ENCODE data around the gene RNF7. TPM values are rescaled to one million over a fixed set of nuclear protein-coding genes. Genes with fewer than 3 reads are reported as not detected.

RNF7 gene
- total and polyA plus RNA-seq, 9 of the 15 experiments (the other 6 are each of a cell fraction or from before 2014, with no cell fraction given), result 38.8 to 133 (median 80.5) TPM

DNA sequence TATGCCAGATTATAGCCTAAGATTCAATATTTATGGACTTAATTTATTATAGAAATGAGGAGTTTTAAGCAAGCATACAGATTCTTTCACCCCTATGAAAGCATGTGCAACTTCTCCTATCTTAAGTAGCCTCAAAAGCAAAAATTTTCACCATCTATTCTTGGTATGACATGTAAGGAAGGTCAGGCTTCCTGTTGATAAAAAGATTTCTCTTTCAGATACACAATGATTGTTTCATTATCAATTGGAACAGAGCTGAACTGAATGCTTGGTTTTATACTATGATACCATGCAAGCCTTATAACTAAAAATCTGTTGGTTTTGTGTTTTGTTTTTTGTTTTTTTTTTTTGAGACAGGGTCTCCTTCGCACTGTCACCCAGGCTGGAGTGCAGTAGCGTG, 29.0 kb downstream of the RNF7 start:
- no peak for DNase-seq (ENCODE audit: extremely low read depth in 1 of 4, low spot score in 3 of 4)
- Histone ChIP-seq H3K4me3 (no peak overlapping the region), H3K27ac (ENCODE audit: extremely low read depth, low read depth, low read length) (no peak overlapping the region), H3K4me2 (ENCODE audit: insufficient read depth, low read length) (no peak overlapping the region), H3K27me3 (ENCODE audit: control insufficient read depth in 2 of 2, insufficient read depth in 2 of 2, low read length in 2 of 2) (no peaks in the 10 kb centered on the region), H4K20me1 (replicated peaks; ENCODE audit: control insufficient read depth, insufficient read depth, low read length) (no peaks in the 10 kb centered on the region), H3K9me3 (replicated peaks; ENCODE audit: control insufficient read depth, insufficient read depth, low read depth, low read length) (no peaks in the 10 kb centered on the region), H3K9me1 (ENCODE audit: control insufficient read depth, insufficient read depth, low read length) (no peaks in the 10 kb centered on the region), H2AFZ (ENCODE audit: low read depth, low read length) (no peak overlapping the region), H3K36me3 (ENCODE audit: control insufficient read depth, insufficient read depth, low read length) (no peaks in the 10 kb centered on the region), H3K4me1 (replicated peaks in 1 of 2; ENCODE audit: control insufficient read depth in 2 of 2, insufficient read depth in 2 of 2, low read length in 2 of 2) (peaks cover 7 to 10% of the 10 kb centered on the region in 2 experiments; a peak in 4 of 5 replicates), H3K9ac (ENCODE audit: insufficient read depth in 1 of 2, low read depth in 2 of 2, low read length in 2 of 2) (no peak overlapping the region), H3K79me2 (ENCODE audit: control insufficient read depth, insufficient read depth, low read length) (no peaks in the 10 kb centered on the region)
- POLR2A ChIA-PET, result no interaction called here
- no TSS peak for BruUV-seq (replicated peaks)
- no peak for ATAC-seq
- in situ Hi-C loops (cut with MboI), result no loop called here
- FAIRE-seq, result no peak
- intact Hi-C loops (cut with micrococcal nuclease), result no loop called here
- CTCF ChIA-PET (ENCODE audit: low intra/inter-chr PET ratio), result no interaction called here
- 50% methylated on average over 1 of the region's 2 CpGs for WGBS (ENCODE audit: insufficient coverage, low coverage, missing lambda C conversion rate)
- TF ChIP-seq, protein P1, sequence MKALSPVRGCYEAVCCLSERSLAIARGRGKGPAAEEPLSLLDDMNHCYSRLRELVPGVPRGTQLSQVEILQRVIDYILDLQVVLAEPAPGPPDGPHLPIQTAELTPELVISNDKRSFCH (CRISPR knock-in tag; IDR thresholded peaks at IDR 0.05), result no peak
- TF ChIP-seq, protein P1 (tag; IDR thresholded peaks at IDR 0.05), result no peak
- TF ChIP-seq NR3C1 (CRISPR knock-in tag; IDR thresholded peaks at IDR 0.05), result no peak
- TF ChIP-seq SRSF3 (IDR thresholded peaks at IDR 0.05; ENCODE audit: insufficient read depth, low read length), result no peak
- TF ChIP-seq TFAM (CRISPR knock-in tag; conservative IDR thresholded peaks at IDR 0.05), result no peak
- no peak for TF ChIP-seq ZC3H8 (IDR thresholded peaks at IDR 0.05)
- TF ChIP-seq POLR2AphosphoS5 (IDR thresholded peaks at IDR 0.05; ENCODE audit: control insufficient read depth, insufficient read depth, low read depth, low read length), result no peak
- no peak for TF ChIP-seq RUNX1 (IDR thresholded peaks at IDR 0.05; ENCODE audit: low read depth)
- TF ChIP-seq, protein P2, sequence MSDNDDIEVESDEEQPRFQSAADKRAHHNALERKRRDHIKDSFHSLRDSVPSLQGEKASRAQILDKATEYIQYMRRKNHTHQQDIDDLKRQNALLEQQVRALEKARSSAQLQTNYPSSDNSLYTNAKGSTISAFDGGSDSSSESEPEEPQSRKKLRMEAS (CRISPR knock-in tag; IDR thresholded peaks at IDR 0.05), result no peak
- TF ChIP-seq, protein P3, sequence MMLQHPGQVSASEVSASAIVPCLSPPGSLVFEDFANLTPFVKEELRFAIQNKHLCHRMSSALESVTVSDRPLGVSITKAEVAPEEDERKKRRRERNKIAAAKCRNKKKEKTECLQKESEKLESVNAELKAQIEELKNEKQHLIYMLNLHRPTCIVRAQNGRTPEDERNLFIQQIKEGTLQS (IDR thresholded peaks at IDR 0.05), result no peak
- TF ChIP-seq, protein P3 (CRISPR knock-in tag; conservative IDR thresholded peaks at IDR 0.05), result no peak
- TF ChIP-seq, protein P4, sequence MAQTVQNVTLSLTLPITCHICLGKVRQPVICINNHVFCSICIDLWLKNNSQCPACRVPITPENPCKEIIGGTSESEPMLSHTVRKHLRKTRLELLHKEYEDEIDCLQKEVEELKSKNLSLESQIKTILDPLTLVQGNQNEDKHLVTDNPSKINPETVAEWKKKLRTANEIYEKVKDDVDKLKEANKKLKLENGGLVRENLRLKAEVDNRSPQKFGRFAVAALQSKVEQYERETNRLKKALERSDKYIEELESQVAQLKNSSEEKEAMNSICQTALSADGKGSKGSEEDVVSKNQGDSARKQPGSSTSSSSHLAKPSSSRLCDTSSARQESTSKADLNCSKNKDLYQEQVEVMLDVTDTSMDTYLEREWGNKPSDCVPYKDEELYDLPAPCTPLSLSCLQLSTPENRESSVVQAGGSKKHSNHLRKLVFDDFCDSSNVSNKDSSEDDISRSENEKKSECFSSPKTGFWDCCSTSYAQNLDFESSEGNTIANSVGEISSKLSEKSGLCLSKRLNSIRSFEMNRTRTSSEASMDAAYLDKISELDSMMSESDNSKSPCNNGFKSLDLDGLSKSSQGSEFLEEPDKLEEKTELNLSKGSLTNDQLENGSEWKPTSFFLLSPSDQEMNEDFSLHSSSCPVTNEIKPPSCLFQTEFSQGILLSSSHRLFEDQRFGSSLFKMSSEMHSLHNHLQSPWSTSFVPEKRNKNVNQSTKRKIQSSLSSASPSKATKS (CRISPR knock-in tag; IDR thresholded peaks at IDR 0.05), result no peak
- TF ChIP-seq ZNF589 (CRISPR knock-in tag; IDR thresholded peaks at IDR 0.05; ENCODE audit: low read depth), result no peak
- TF ChIP-seq MED1 (CRISPR knock-in tag; IDR thresholded peaks at IDR 0.05; ENCODE audit: borderline replicate concordance), result no peak
- TF ChIP-seq, protein P5, sequence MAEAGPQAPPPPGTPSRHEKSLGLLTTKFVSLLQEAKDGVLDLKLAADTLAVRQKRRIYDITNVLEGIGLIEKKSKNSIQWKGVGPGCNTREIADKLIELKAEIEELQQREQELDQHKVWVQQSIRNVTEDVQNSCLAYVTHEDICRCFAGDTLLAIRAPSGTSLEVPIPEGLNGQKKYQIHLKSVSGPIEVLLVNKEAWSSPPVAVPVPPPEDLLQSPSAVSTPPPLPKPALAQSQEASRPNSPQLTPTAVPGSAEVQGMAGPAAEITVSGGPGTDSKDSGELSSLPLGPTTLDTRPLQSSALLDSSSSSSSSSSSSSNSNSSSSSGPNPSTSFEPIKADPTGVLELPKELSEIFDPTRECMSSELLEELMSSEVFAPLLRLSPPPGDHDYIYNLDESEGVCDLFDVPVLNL (CRISPR knock-in tag; IDR thresholded peaks at IDR 0.05; ENCODE audit: low read depth), result no peak
- TF ChIP-seq KDM2B (CRISPR knock-in tag; IDR thresholded peaks at IDR 0.05), result no peak
- TF ChIP-seq, protein P6, sequence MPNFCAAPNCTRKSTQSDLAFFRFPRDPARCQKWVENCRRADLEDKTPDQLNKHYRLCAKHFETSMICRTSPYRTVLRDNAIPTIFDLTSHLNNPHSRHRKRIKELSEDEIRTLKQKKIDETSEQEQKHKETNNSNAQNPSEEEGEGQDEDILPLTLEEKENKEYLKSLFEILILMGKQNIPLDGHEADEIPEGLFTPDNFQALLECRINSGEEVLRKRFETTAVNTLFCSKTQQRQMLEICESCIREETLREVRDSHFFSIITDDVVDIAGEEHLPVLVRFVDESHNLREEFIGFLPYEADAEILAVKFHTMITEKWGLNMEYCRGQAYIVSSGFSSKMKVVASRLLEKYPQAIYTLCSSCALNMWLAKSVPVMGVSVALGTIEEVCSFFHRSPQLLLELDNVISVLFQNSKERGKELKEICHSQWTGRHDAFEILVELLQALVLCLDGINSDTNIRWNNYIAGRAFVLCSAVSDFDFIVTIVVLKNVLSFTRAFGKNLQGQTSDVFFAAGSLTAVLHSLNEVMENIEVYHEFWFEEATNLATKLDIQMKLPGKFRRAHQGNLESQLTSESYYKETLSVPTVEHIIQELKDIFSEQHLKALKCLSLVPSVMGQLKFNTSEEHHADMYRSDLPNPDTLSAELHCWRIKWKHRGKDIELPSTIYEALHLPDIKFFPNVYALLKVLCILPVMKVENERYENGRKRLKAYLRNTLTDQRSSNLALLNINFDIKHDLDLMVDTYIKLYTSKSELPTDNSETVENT (CRISPR knock-in tag; IDR thresholded peaks at IDR 0.05), result no peak

Data from K562 (cell line).